GM21825 (cell line): ENCODE results near the gene F5.

Experiments used
- ATAC-seq: cut with Tn5 transposase; IDR thresholded peaks from one replicate; pipeline ENCODE4 v1.9.1; 2021; ENCODE audit warnings: mild to moderate bottlenecking, moderate library complexity; ENCODE audit not compliant: unreplicated experiment

The F5 gene

GRCh38 chr1:169484101-169484500, 102.2 kb downstream of the F5 start:
- no peak for ATAC-seq

DNA sequence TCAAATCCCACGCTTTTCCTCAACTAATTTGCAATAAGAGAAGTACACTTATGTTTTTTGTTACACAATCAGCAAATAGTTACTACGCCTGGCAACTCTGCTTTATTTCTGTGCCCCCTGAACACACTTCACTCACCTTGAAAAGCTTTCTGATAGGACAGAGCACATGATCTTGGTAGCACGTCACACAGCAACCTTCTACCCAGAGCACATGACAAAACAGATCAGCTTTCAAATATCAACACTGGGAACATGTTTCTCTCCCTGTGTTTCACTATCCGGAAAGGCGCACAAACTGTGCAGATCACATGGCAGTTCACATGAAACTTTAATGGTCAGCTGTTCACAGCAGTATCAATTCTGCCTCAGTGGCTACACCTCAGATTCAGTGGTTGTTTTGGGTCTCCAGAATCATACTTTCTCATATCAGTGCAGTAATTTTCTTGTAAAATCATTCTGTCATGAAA, 102.7 kb downstream of the F5 start:
- ATAC-seq: no peak

DNA sequence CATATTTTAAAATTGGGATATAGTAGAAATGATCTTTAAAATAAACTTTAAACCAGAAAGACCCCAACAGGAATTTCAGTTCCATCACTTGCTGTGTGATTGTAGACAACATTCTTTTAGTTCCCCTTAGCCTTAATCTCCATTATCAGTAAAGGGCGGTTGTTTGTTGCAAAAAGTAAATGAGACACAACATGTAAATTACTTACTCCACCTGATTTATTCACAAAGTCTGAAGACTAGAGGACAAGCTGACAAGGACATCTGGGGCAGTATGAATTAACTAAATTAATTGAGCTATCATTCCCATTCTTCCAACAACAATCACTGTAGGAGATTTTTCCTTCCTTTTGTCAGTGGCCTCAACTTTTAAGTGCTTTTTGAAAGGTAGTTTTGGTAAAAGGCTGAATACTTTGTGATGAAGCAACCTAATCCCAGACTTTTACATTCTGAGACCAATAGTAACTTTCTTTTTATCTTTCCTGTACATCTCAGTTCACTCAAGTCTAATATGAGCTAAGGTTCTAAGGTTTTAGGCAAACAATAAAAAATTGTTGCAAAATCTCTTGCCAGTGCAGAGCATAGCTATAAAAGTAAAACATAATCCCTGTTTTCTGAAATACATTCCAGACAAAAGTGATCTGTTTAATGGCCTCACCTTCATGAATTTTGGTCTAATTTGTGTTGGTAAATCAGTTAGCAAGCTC, 106.8 kb downstream of the F5 start:
- ATAC-seq: no peak

- no peak for ATAC-seq
Measured at GRCh38 chr1:169478094-169478672, 108.1 kb downstream of the F5 start.

DNA sequence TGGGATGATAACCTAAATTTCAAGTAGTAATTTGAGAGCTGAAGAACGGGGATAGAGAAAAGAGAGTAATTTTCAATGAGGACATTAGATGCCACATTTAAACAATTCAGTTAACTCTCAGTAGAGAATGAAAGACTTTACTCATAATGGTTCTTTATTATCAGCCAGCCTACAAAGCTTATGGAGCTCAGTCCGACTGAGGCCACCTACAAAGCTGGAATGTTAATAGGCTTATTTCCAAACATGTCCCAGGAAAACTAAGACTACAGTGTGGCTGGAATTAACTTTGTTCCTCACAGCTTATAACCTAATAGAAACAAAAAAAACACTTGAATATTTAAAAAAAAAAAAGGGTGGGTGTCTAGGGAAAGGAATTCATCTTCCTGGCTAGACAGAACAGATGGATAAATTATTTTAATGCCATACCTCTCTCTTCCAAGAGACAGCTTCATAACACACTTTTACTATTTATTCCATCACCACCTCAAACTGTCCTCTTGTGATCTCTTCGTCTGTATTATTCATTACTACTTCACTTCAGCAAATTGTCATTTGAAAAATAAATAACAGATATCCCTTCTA, 110.4 kb downstream of the F5 start:
- ATAC-seq: no peak

DNA sequence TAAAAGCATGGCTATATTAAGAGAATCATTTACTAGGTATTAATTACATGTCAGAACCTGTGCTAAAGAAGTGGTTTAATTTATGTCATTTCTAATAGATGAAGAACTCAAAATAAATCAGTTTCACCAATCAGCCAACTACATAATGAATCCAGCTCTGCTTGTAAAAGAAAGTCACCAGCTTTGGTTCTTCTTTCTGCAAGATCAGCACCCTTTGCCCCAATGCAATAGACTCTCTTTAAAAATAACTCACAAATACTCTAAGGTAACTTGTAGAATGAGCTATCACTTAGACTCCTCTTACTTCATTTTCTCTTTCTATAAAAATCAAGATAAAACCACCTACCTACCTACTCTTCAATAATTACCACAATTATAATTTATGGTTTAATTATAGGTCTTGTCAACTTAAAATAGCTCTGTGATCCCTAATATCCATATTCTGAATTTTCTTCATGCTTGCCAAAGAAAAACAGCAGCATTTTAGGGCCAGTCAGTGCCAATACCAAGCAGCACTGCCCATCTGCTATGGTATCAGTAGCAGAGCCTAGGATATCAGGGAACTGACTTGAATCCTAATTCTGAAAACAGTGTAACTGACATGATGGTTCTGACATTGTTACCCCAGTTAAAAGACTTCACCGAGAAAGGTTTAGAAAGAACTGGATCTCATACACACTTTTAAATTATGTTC, 111.8 kb downstream of the F5 start:
- ATAC-seq: no peak

DNA sequence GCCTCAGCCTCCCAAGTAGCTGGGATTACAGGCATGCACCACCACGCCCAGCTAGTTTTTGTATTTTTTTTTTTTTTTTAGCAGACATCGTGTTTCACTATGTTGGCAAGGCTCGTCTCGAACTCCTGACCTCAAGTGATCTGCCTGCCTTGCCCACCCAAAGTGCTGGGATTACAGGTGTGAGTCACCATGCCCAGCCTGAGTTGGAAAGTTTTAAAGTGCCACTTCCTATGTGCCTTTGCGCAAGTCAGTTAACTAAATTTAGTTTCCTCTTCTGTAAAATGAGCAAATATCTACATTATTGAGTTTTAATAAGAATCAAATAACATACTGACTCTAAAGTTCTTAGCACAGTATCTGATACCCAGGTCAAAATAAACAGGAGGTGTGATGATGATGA, 112.9 kb downstream of the F5 start:
- no peak for ATAC-seq

GRCh38 chr1:169472738-169473137, 113.5 kb downstream of the F5 start:
- no peak for ATAC-seq

GRCh38 chr1:169468982-169469381, 117.3 kb downstream of the F5 start:
- no peak for ATAC-seq

DNA sequence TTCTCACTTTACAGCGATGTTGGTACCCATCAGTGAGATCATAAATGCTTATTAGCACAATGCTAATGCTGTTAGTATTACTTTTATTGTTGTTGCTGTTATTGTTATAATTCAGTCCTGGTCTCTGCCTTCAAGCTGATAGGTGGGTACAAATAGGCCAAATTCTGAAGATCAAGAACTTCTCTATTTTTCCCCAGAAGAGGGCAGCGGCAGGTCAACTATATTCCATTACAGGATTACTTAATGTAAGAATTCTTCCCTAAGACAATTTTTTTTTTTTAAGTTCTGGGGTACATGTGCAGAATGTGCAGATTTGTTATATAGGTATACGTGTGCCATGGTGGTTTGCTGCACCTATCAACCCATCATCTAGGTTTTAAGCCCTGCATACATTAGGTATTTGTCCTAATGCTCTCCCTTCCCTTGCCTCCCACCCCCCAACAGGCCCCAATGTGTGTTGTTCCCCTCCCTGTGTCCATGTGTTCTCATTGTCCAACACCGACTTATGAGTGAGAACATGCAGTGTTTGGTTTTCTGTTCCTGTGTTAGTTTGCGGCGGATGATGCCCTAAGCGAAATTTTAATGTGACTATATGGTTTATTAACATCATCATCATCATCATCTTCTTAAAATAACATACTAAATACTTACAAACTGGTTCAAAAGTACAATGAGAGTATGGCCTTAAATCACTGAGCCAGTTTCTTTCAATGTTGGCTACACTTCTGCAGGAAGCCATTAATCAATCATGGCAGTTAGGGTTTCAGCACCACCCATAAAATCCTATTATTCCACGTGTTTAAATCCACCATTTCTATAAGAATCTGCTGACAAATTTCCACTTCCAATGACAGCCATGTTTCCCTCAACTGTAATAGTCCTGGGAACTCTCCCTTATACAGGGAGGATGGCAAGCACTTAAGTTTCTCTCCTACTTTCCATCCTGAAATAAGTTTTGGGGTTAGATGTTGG, 119.7 kb downstream of the F5 start:
- no peak for ATAC-seq

- no peak for ATAC-seq
Measured at GRCh38 chr1:169465281-169465680, 121.0 kb downstream of the F5 start.
